GM19395 (cell line): ENCODE data around the gene CERS3.

ENCODE experiments used
- ATAC-seq: cut with Tn5 transposase; IDR thresholded peaks from one replicate; pipeline ENCODE4 v1.9.1; 2021; ENCODE audit warnings: mild to moderate bottlenecking, moderate library complexity; ENCODE audit not compliant: unreplicated experiment

The CERS3 gene

DNA sequence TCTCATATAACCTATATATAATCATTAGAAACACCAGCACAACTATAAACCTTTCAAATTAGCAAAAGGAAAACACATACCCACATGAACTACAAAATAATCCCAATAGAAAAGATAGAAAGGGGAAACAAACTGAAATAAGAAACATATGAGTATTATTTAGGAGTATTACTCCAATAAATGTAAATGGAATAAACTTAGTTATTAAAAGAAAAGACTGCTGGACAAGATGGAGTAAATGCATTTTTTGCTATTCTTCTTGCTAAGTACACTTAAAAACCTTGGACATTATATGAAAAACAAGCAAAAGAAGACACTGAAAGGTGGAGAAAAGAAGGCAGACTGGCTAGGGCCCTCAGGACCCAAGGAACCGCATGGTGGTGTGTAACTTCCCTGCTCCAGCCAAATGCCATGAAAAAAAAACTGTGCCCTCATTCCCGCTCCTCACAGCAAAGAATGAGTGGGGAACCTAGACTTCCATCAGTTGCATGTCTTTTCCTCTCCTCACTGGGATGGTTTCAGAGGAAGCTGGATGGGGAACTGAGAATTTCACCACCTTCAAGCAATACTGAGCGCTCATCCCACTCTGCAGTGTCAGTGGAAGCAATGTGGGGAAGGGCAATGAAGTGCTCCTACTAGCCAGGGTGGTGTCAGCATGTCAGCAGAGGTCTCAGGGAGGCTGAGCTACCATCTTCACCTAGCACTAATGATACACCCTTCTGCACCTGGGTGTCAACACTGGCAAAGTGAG, 143.3 kb downstream of the CERS3 start:
- no peak for ATAC-seq

DNA sequence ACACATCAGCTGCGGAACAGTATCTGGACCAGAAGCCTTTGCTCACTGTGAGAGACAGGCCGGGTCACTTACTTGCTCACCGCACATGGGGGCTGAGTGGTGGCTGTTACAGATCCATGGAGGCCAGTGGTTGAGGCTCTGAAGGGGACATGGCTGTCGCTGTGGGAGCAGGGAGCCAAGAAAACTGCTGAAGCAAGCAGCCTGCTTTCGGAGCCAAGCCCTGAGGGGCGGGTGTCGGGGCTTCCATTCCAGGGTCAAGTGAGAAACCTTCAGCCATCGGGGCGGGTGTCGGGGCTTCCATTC, 144.7 kb downstream of the CERS3 start:
- no peak for ATAC-seq

DNA sequence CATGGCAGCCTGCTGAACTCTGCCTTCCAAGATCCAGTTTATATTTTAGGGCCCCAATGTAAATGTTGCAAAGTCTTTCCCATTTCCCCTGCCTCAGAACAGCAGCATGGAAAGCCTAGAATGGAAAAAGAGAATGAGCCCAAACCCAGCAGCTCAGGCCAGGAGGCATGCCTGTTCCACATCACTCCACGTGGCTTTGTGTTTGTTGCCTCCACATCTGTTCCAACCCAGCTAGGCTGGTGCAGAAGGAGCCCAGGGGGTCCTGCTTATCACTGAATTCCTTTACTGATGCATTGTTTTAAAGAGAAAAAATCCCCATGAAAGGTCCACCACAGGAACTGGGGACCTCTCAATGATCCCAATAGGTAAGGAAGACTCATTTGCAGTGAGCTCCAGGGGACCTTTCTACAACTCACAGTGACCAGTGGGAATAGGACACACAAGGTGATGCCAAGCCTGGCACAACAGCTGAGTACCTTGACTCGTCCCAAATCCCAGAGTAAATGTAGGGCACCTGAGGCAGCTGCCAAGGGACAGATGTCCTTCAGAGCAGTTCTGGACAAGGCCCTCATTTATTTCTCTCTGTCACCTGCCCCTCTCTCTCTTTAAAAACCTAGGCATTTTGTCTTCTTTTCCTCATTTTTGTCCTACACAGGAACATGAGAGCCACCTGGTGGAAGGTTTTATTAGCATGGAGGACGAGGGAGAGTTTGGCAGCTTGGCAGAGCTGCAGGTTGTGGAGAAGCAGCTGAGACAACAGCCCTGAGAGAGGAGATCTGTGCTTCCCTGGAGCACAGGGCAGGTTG, 145.2 kb downstream of the CERS3 start:
- ATAC-seq = no peak

DNA sequence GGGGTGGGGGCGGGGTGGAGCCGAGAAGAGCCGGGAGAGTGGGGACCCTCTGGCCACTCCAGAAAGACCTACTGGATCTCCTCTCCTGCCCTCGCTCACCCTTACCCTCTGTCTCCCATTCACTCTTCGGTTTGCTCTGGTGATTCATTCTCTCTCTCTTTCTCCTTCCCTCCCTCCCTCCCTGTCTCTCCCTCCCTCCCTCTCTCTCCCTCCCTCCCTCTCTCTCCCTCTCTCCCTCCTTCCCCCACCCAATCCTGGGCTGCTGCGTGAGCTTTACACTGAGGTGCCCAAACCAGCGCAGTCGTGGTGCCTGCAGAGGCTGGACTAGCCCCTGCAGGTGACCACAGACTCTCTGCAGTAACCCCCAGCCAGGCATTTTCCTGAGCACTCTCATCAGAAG, 154.8 kb downstream of the CERS3 start:
- no peak for ATAC-seq

DNA sequence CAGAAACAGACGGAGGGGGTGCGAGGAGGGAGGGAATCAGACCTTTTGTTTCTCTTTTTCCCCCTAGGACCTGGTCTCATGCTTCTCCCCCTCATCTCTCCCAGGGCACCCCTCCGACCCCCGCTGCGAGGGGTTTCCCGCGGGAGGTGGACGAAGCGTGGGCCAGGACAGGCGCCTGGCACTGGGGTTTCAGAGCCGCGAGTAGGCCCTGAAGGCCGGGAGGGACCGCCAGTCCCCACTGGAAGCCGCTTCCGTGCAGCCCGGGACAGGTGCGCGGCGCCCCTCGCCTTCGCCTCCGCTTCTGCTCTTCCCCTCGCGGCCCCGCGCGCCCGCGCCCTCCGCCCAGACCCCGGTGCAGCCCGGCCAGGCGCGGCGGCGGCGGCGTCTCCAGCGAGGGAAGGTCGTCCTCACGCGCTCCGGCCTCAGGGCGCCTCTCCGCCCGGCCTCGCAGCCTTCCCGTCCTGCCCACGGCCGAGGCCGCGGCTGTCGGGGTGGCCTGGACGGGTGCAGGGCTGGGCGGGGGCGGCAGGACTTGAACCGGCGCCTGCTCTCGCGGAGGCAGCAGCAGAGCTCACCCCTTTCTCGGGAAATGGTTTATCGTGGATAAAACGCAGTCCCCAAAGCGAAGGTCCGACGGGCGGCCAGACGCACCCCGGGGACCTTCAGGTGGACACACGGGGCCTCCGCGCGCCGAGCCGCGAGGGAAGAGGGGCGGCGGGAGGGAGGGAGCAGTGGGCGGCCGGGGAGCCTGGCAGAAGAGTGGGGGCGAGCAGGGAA, 155.4 kb downstream of the CERS3 start:
- ATAC-seq = no peak

DNA sequence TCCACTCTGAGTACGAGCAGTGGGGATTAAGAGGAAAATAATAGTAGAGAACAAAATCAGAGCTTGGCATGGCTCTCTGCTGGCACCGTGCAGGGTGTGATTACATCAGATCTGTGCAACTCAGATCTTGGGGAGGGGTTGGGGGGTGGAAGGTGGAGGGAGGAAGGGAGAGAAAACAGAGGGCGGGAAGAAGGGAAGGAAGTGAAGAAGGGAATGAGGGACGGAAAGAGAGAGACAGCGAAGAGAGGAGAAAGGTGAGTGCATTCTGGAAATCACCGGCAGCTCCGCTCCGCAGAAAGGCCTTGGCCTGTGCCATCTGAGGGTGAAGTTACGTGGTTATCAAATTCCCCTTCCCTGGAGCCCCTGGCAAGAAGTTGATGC, 156.0 kb downstream of the CERS3 start:
- no peak for ATAC-seq

DNA sequence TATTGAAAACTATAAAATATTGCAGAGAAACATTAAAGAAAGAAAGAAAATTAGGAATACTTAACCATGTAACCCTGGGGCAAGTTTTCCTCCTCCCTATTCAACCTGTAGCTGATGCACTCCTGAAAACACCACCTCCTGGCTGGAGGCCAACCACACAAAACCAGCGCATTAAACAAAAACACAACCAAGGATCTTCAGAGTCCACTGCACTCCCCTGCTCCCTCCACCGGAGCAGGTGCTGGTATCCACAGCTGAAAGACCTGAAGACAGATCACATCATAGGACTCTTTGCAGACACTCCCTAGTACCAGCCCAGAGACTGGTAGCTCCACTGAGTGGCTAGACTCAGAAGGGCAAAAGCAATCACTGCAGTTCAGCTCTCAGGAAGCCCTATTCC, 173.4 kb downstream of the CERS3 start:
- ATAC-seq = no peak

DNA sequence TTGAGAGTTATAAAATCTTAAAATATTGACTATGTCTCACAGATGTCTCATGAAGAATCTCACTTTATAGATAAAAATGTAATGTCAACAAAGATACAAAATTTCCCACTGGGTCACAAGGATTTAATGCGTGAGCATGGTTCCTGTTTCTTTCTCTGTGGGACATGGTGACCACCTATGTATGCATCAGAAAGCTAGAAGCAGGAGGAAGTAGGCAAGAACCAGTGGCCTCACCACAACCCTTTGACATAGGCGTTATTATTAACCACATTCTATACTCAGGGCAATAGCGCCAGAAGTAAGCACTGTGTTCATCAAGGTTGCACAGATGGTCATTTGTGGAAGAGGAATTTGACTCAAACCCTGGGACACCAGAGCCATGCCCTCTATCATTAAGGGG, 175.3 kb downstream of the CERS3 start:
- no peak for ATAC-seq

DNA sequence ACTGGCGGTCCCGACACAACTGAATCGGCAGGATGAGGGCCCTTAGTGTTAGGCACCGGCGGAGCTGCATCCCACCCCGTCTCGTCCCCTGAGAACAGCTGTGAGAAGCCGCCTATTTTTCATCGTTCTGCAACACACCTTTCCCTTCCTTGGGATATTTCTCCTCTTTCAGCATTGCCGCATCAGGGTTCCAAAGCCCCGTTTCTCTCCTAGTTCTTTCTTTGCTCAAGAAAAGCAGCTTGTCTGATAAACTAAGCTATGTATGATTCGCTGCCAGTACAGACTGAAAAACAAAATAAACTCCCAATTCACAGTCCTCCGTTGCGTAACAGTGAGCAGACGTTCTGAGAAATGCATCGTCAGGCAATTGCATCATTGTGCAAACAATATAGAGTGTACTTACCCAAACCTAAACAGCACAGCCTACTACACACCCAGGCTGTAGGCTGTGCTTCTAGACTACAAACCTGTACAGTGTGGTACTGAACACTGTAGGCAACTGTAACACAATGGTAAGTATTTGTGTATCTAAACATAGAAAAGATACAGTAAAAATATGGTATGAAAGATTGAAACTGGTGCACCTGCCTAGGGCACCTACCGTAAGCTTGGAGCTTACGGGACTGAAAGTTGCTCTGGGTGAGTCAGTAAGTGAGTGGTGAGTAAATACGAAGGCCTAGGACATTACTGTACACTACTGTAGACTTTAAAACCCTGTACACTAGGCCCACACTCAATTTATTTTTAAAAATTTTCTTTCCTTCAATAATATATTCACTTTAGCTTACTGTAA, 178.1 kb downstream of the CERS3 start:
- no peak for ATAC-seq
